Tibial nerve (tissue), 4 donors: ENCODE data around the gene NCF4. TPM values are rescaled to one million over a fixed set of nuclear protein-coding genes. Genes with fewer than 3 reads are reported as not detected.

Experiments used
- DNase-seq, 2 donors: peaks; one replicate each; pipeline ENCODE4 v3.0.0-alpha.2; 2019; ENCODE audit warnings: low spot score in 2 of 2
- H3K27ac ChIP-seq, 4 donors: fragments of 200-600 bp; sonication (generic) in 3 of 4; one replicate each; pipeline ENCODE4 v1.5.1; 2017 to 2019; ENCODE audit warnings: mild to moderate bottlenecking in 1 of 4
- H3K27me3 ChIP-seq, 2 donors: fragments of 200-600 bp; sonication (generic) in 1 of 2; one replicate each; pipeline versions ENCODE4 v1.5.1 to v1.6.0; 2017 to 2019
- H3K36me3 ChIP-seq, 3 donors: fragments of 200-600 bp; sonication (generic); one replicate each; pipeline ENCODE4 v1.5.1; 2018 to 2019
- H3K4me1 ChIP-seq, 4 donors: fragments of 200-600 bp; sonication (generic) in 3 of 4; one replicate each; pipeline ENCODE4 v1.5.1; 2017 to 2019
- H3K4me3 ChIP-seq, 4 donors: fragments of 200-600 bp; sonication (generic) in 3 of 4; one replicate each; pipeline ENCODE4 v1.5.1; 2017 to 2019; ENCODE audit warnings: mild to moderate bottlenecking in 1 of 4, moderate library complexity in 1 of 4
- H3K9me3 ChIP-seq, 4 donors: fragments of 200-600 bp; sonication (generic) in 3 of 4; one replicate each; pipeline ENCODE4 v1.5.1; 2017 to 2019
- EP300 ChIP-seq, 2 donors: sonication (generic); formaldehyde crosslinking; IDR thresholded peaks; one replicate each; pipeline ENCODE4 v1.6.1; 2017; ENCODE audit warnings: antibody characterized with exemption in 2 of 2, mild to moderate bottlenecking in 1 of 2
- POLR2A ChIP-seq, 2 donors: fragments of 450-650 bp; IDR thresholded peaks; one replicate each; pipeline ENCODE4 v1.6.1; 2017; ENCODE audit warnings: antibody characterized with exemption in 2 of 2, mild to moderate bottlenecking in 2 of 2, moderate library complexity in 2 of 2
- WGBS, 2 donors: methylation state at CpG; one replicate each; pipeline ENCODE4 v1.1.5; 2018; 5-methylcytosine and 5-hydroxymethylcytosine counted together
- total RNA-seq, 4 donors: library from RNA; depleted of rRNA; stranded (reverse); fragments of >200 nt; gene quantifications; one replicate each; pipeline ENCODE4 v1.1.0, GENCODE V29; 2016
- TF ChIP-seq, protein P1 (sequence below), 5 experiments: fragments of 200-600 bp in 3 of 5; fragments of 450-650 bp in 2 of 5; sonication (generic) in 3 of 5; IDR thresholded peaks; one replicate each; pipeline ENCODE4 v1.5.1; 2016 to 2019; ENCODE audit warnings: antibody characterized with exemption in 5 of 5, mild to moderate bottlenecking in 3 of 5, moderate library complexity in 2 of 5

The NCF4 gene
- total RNA-seq, 4 donors from 2014 or later: 14.2 to 71.4 (median 17.2) TPM

DNA sequence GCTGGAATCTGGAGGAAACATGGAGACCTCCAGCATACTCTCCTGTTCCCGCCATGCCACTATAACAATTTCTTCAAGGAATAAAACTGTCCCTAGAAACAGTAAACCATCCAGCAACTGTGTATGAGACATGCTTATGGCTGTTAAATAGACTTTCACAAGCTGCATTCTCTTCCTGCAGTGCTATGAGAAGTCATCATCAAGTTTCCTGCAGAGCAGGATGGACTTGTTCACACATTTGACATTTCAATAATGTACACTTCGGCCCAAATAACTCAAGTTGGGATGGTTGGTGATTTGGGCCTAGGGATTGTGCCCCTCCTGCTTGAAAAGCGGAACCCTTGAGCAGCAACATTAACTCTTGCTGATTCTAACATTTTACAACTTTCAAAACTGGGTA, 32.5 kb downstream of the NCF4 start:
- Histone ChIP-seq H3K4me1 (no peaks in the 10 kb centered on the region), H3K4me3 (no peak overlapping the region), H3K27me3 (no peaks in the 10 kb centered on the region), H3K9me3 (peaks cover 0 to 21% (median 0%) of the 10 kb centered on the region in 4 donors), H3K27ac (no peak overlapping the region), H3K36me3 (no peaks in the 10 kb centered on the region)
- no peak for DNase-seq
- WGBS, 2 donors: 69 to 75% methylated on average over 3 of the region's 3 CpGs
- TF ChIP-seq POLR2A (IDR thresholded peaks at IDR 0.05) (no peak), EP300 (IDR thresholded peaks at IDR 0.05) (no peak)
- TF ChIP-seq, protein P1, sequence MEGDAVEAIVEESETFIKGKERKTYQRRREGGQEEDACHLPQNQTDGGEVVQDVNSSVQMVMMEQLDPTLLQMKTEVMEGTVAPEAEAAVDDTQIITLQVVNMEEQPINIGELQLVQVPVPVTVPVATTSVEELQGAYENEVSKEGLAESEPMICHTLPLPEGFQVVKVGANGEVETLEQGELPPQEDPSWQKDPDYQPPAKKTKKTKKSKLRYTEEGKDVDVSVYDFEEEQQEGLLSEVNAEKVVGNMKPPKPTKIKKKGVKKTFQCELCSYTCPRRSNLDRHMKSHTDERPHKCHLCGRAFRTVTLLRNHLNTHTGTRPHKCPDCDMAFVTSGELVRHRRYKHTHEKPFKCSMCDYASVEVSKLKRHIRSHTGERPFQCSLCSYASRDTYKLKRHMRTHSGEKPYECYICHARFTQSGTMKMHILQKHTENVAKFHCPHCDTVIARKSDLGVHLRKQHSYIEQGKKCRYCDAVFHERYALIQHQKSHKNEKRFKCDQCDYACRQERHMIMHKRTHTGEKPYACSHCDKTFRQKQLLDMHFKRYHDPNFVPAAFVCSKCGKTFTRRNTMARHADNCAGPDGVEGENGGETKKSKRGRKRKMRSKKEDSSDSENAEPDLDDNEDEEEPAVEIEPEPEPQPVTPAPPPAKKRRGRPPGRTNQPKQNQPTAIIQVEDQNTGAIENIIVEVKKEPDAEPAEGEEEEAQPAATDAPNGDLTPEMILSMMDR (IDR thresholded peaks at IDR 0.05): no peak

DNA sequence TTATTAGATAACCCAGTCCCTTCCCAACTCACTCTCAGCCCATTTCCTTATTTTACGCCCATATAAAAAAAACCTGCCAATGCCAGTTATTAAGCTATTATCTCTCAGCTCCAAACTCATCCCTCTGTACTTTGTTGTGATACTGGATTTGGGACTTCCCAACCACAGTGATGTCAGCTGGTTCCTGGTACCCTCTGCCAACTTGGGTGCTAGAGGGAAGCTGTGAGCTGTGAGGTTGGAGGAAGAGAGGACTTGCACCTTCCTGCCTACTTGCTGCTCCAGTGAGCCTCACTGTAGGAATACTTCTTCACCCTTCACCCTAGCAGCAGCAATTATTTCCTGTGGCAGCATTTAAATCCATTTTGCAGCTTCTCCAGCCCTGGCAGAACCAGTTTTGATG, 33.5 kb downstream of the NCF4 start:
- Histone ChIP-seq H3K4me3 (no peak overlapping the region), H3K4me1 (no peaks in the 10 kb centered on the region), H3K9me3 (peaks cover 0 to 29% (median 0%) of the 10 kb centered on the region in 4 donors), H3K27ac (no peak overlapping the region), H3K27me3 (no peaks in the 10 kb centered on the region), H3K36me3 (no peaks in the 10 kb centered on the region)
- TF ChIP-seq EP300 (IDR thresholded peaks at IDR 0.05) (no peak), POLR2A (IDR thresholded peaks at IDR 0.05) (no peak)
- TF ChIP-seq, protein P1 (IDR thresholded peaks at IDR 0.05): no peak
- WGBS, 2 donors: 93 to 95% methylated on average over 1 of the region's 1 CpG
- DNase-seq: no peak

DNA sequence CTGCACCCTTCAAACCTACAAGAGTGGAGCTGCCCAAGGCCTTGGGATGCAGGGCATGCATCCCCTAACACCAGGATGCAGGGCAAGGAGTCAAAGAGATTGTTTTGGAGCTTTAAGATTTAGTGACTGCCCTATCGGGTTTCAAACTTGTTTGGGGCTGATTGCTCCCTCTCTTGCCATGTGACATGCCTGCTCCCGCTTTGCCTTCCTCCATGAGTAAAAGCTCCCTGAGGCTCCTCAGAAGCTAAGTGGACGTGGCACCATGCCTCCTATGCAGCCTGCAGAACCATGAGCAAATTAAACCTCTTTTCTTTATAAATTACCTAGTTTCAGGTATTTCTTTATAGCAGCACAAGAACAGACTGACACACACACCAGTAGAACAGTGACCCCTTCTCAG, 36.8 kb downstream of the NCF4 start:
- H3K27me3 ChIP-seq: no peaks in the 10 kb centered on the region
- no peaks in the 10 kb centered on the region for H3K4me1 ChIP-seq
- WGBS, 2 donors: 44 to 59% methylated on average over 3 of the region's 3 CpGs
- H3K9me3 ChIP-seq: peaks cover 0 to 50% (median 0%) of the 10 kb centered on the region in 4 donors
- H3K4me3 ChIP-seq: no peak overlapping the region
- no peaks in the 10 kb centered on the region for H3K36me3 ChIP-seq
- DNase-seq: no peak
- TF ChIP-seq, protein P1 (IDR thresholded peaks at IDR 0.05): no peak
- TF ChIP-seq POLR2A (IDR thresholded peaks at IDR 0.05) (no peak), EP300 (IDR thresholded peaks at IDR 0.05) (no peak)
- no peak overlapping the region for H3K27ac ChIP-seq

DNA sequence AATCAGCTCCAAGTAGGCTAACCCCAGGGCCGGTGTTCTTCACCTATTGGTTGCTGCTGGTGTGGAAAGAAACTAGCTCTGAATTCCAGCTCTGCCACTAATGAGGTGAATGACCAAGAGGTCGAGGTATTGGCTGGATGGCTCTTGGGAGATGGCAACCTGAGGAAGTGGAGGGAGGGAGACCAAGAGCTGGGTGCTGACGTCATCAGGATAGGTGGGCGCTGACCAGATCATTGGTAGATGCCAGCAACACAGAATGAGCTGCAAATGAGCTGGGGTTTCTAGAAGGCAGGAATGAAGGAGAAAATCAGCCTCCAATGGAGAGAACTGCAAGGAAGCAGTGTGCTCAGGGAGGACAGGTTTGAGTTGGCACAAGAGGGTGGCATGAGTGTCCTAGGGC, 37.9 kb downstream of the NCF4 start:
- H3K9me3 ChIP-seq: peaks cover 0 to 52% (median 0%) of the 10 kb centered on the region in 4 donors
- H3K4me3 ChIP-seq: no peak overlapping the region
- DNase-seq: no peak
- WGBS, 2 donors: 82 to 90% methylated on average over 4 of the region's 4 CpGs
- TF ChIP-seq, protein P1 (IDR thresholded peaks at IDR 0.05): no peak
- no peak for TF ChIP-seq POLR2A (IDR thresholded peaks at IDR 0.05)
- no peaks in the 10 kb centered on the region for H3K27me3 ChIP-seq
- no peaks in the 10 kb centered on the region for H3K36me3 ChIP-seq
- H3K4me1 ChIP-seq: no peaks in the 10 kb centered on the region
- H3K27ac ChIP-seq: no peak overlapping the region

DNA sequence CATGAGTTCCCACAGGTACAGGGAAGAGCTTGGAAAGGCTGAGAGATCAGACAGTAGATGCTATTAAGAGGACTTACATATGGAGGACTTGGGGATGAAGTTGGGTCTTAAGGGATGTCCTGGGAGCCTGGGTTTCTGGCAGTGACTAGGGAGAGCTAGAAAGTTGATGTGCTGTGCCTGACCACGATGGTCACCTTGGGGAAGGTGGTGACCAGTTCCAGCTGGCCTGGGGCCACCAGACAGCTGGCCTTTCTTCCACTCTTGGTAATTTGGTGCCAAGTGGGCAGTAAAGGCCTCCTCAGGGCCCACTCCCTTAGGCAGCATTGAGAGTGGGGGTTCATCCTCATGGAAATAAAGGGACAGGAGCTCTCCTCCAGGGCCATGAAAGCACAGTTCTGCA, 38.7 kb downstream of the NCF4 start:
- H3K4me1 ChIP-seq: no peaks in the 10 kb centered on the region
- WGBS, 2 donors: 63 to 75% methylated on average over 1 of the region's 1 CpG
- no peak overlapping the region for H3K27ac ChIP-seq
- no peak overlapping the region for H3K4me3 ChIP-seq
- peaks cover 0 to 52% (median 0%) of the 10 kb centered on the region in 4 donors for H3K9me3 ChIP-seq
- TF ChIP-seq EP300 (IDR thresholded peaks at IDR 0.05) (no peak), POLR2A (IDR thresholded peaks at IDR 0.05) (no peak)
- TF ChIP-seq, protein P1 (IDR thresholded peaks at IDR 0.05): no peak
- no peaks in the 10 kb centered on the region for H3K36me3 ChIP-seq
- no peak for DNase-seq
- no peaks in the 10 kb centered on the region for H3K27me3 ChIP-seq
